ENCODE measurements around the gene TMCO4.

Gene TMCO4

GRCh38 chr1:19689085-19689757 lies 110.5 kb downstream of the TMCO4 start:
- Histone ChIP-seq H3K9me3 (ENCODE audit: control insufficient read depth, low read length) (no peaks in the 10 kb centered on the region), H3K4me1 (ENCODE audit: control insufficient read depth, insufficient read depth, low read length) (no peaks in the 10 kb centered on the region), H3K27ac (ENCODE audit: insufficient read depth, low read depth, low read length, poor library complexity, severe bottlenecking) (no peak overlapping the region), H3K4me3 (ENCODE audit: insufficient read depth, low read depth, low read length) (no peak overlapping the region), H3K36me3 (ENCODE audit: control insufficient read depth, insufficient read depth, low read length) (no peaks in the 10 kb centered on the region), H3K27me3 (ENCODE audit: control insufficient read depth, insufficient read depth, low read length, poor library complexity, severe bottlenecking) (no peaks in the 10 kb centered on the region)
- WGBS, 2 experiments, result 60% methylated on average over 5 of the region's 5 CpGs

- Histone ChIP-seq H3K4me1 (ENCODE audit: control insufficient read depth, insufficient read depth, low read length) (no peaks in the 10 kb centered on the region), H3K27ac (ENCODE audit: insufficient read depth, low read depth, low read length, poor library complexity, severe bottlenecking) (no peak overlapping the region), H3K27me3 (ENCODE audit: control insufficient read depth, insufficient read depth, low read length, poor library complexity, severe bottlenecking) (no peaks in the 10 kb centered on the region), H3K4me3 (ENCODE audit: insufficient read depth, low read depth, low read length) (no peak overlapping the region), H3K36me3 (ENCODE audit: control insufficient read depth, insufficient read depth, low read length) (no peaks in the 10 kb centered on the region), H3K9me3 (ENCODE audit: control insufficient read depth, low read length) (no peaks in the 10 kb centered on the region)
- 89% methylated on average over 19 of the region's 19 CpGs for WGBS, 2 experiments
Observed at GRCh38 chr1:19688041-19688842, 111.5 kb downstream of the TMCO4 start.

GRCh38 chr1:19687414-19687813 lies 112.3 kb downstream of the TMCO4 start:
- Histone ChIP-seq H3K4me1 (ENCODE audit: control insufficient read depth, insufficient read depth, low read length) (no peaks in the 10 kb centered on the region), H3K9me3 (ENCODE audit: control insufficient read depth, low read length) (no peaks in the 10 kb centered on the region), H3K4me3 (ENCODE audit: insufficient read depth, low read depth, low read length) (no peak overlapping the region), H3K27me3 (ENCODE audit: control insufficient read depth, insufficient read depth, low read length, poor library complexity, severe bottlenecking) (no peaks in the 10 kb centered on the region), H3K36me3 (ENCODE audit: control insufficient read depth, insufficient read depth, low read length) (no peaks in the 10 kb centered on the region), H3K27ac (ENCODE audit: insufficient read depth, low read depth, low read length, poor library complexity, severe bottlenecking) (no peak overlapping the region)
- WGBS, 2 experiments, result 83 to 89% methylated on average over 1 of the region's 1 CpG

- Histone ChIP-seq H3K9me3 (ENCODE audit: control insufficient read depth, low read length) (no peaks in the 10 kb centered on the region), H3K4me3 (ENCODE audit: insufficient read depth, low read depth, low read length) (no peak overlapping the region), H3K4me1 (ENCODE audit: control insufficient read depth, insufficient read depth, low read length) (no peaks in the 10 kb centered on the region), H3K27ac (ENCODE audit: insufficient read depth, low read depth, low read length, poor library complexity, severe bottlenecking) (no peak overlapping the region), H3K36me3 (ENCODE audit: control insufficient read depth, insufficient read depth, low read length) (no peaks in the 10 kb centered on the region), H3K27me3 (ENCODE audit: control insufficient read depth, insufficient read depth, low read length, poor library complexity, severe bottlenecking) (no peaks in the 10 kb centered on the region)
- WGBS, 2 experiments, result 72 to 73% methylated on average over 9 of the region's 9 CpGs
Observed at GRCh38 chr1:19685994-19686393, 113.7 kb downstream of the TMCO4 start.

- 87 to 92% methylated on average over 2 of the region's 2 CpGs for WGBS, 2 experiments
- Histone ChIP-seq H3K4me1 (ENCODE audit: control insufficient read depth, insufficient read depth, low read length) (no peaks in the 10 kb centered on the region), H3K4me3 (ENCODE audit: insufficient read depth, low read depth, low read length) (no peak overlapping the region), H3K27me3 (ENCODE audit: control insufficient read depth, insufficient read depth, low read length, poor library complexity, severe bottlenecking) (no peaks in the 10 kb centered on the region), H3K27ac (ENCODE audit: insufficient read depth, low read depth, low read length, poor library complexity, severe bottlenecking) (no peak overlapping the region), H3K36me3 (ENCODE audit: control insufficient read depth, insufficient read depth, low read length) (no peaks in the 10 kb centered on the region), H3K9me3 (ENCODE audit: control insufficient read depth, low read length) (no peaks in the 10 kb centered on the region)
Observed at GRCh38 chr1:19684677-19685076, 115.0 kb downstream of the TMCO4 start.

- Histone ChIP-seq H3K4me1 (ENCODE audit: control insufficient read depth, insufficient read depth, low read length) (no peaks in the 10 kb centered on the region), H3K36me3 (ENCODE audit: control insufficient read depth, insufficient read depth, low read length) (no peaks in the 10 kb centered on the region), H3K9me3 (ENCODE audit: control insufficient read depth, low read length) (no peaks in the 10 kb centered on the region), H3K27ac (ENCODE audit: insufficient read depth, low read depth, low read length, poor library complexity, severe bottlenecking) (no peak overlapping the region), H3K4me3 (ENCODE audit: insufficient read depth, low read depth, low read length) (no peak overlapping the region), H3K27me3 (ENCODE audit: control insufficient read depth, insufficient read depth, low read length, poor library complexity, severe bottlenecking) (no peaks in the 10 kb centered on the region)
- WGBS, 2 experiments, result 94 to 96% methylated on average over 8 of the region's 8 CpGs
Observed at GRCh38 chr1:19683351-19683750, 116.4 kb downstream of the TMCO4 start.

GRCh38 chr1:19682901-19683300 lies 116.8 kb downstream of the TMCO4 start:
- H3K27ac ChIP-seq (ENCODE audit: insufficient read depth, low read depth, low read length, poor library complexity, severe bottlenecking), result no peak overlapping the region
- no peaks in the 10 kb centered on the region for H3K36me3 ChIP-seq (ENCODE audit: control insufficient read depth, insufficient read depth, low read length)
- H3K9me3 ChIP-seq (ENCODE audit: control insufficient read depth, low read length), result no peaks in the 10 kb centered on the region
- H3K4me1 ChIP-seq (ENCODE audit: control insufficient read depth, insufficient read depth, low read length), result no peaks in the 10 kb centered on the region
- H3K27me3 ChIP-seq (ENCODE audit: control insufficient read depth, insufficient read depth, low read length, poor library complexity, severe bottlenecking), result no peaks in the 10 kb centered on the region
- H3K4me3 ChIP-seq (ENCODE audit: insufficient read depth, low read depth, low read length), result no peak overlapping the region
- 63 to 68% methylated on average over 7 of the region's 7 CpGs for WGBS, 2 experiments

- Histone ChIP-seq H3K4me3 (ENCODE audit: insufficient read depth, low read depth, low read length) (no peak overlapping the region), H3K36me3 (ENCODE audit: control insufficient read depth, insufficient read depth, low read length) (no peaks in the 10 kb centered on the region), H3K27me3 (ENCODE audit: control insufficient read depth, insufficient read depth, low read length, poor library complexity, severe bottlenecking) (no peaks in the 10 kb centered on the region), H3K9me3 (ENCODE audit: control insufficient read depth, low read length) (no peaks in the 10 kb centered on the region), H3K4me1 (ENCODE audit: control insufficient read depth, insufficient read depth, low read length) (no peaks in the 10 kb centered on the region), H3K27ac (ENCODE audit: insufficient read depth, low read depth, low read length, poor library complexity, severe bottlenecking) (no peak overlapping the region)
- WGBS, 2 experiments, result 91 to 92% methylated on average over 3 of the region's 3 CpGs
Observed at GRCh38 chr1:19682257-19682656, 117.5 kb downstream of the TMCO4 start.

- 80 to 81% methylated on average over 7 of the region's 7 CpGs for WGBS, 2 experiments
- Histone ChIP-seq H3K4me1 (ENCODE audit: control insufficient read depth, insufficient read depth, low read length) (no peaks in the 10 kb centered on the region), H3K9me3 (ENCODE audit: control insufficient read depth, low read length) (no peaks in the 10 kb centered on the region), H3K36me3 (ENCODE audit: control insufficient read depth, insufficient read depth, low read length) (no peaks in the 10 kb centered on the region), H3K27me3 (ENCODE audit: control insufficient read depth, insufficient read depth, low read length, poor library complexity, severe bottlenecking) (no peaks in the 10 kb centered on the region), H3K4me3 (ENCODE audit: insufficient read depth, low read depth, low read length) (no peak overlapping the region), H3K27ac (ENCODE audit: insufficient read depth, low read depth, low read length, poor library complexity, severe bottlenecking) (no peak overlapping the region)
Observed at GRCh38 chr1:19680644-19681043, 119.1 kb downstream of the TMCO4 start.

- Histone ChIP-seq H3K4me1 (ENCODE audit: control insufficient read depth, insufficient read depth, low read length) (no peaks in the 10 kb centered on the region), H3K27me3 (ENCODE audit: control insufficient read depth, insufficient read depth, low read length, poor library complexity, severe bottlenecking) (no peaks in the 10 kb centered on the region), H3K4me3 (ENCODE audit: insufficient read depth, low read depth, low read length) (no peak overlapping the region), H3K27ac (ENCODE audit: insufficient read depth, low read depth, low read length, poor library complexity, severe bottlenecking) (no peak overlapping the region), H3K36me3 (ENCODE audit: control insufficient read depth, insufficient read depth, low read length) (no peaks in the 10 kb centered on the region), H3K9me3 (ENCODE audit: control insufficient read depth, low read length) (no peaks in the 10 kb centered on the region)
- 87 to 89% methylated on average over 4 of the region's 4 CpGs for WGBS, 2 experiments
Observed at GRCh38 chr1:19679691-19680090, 120.0 kb downstream of the TMCO4 start.
